HAP-1 (cell line): ENCODE data around the gene HSPB6.
A peak's percentile ranks its signal among the peaks of the same experiment; 100 is the strongest.

Experiments used
- DNase-seq, 2 experiments: peaks; one replicate each; pipeline ENCODE4 v3.0.0-alpha.2; 2016 to 2020; ENCODE audit warnings: low spot score in 2 of 2
- H3K27me3 ChIP-seq: fragments of 250-450 bp; sonication (Bioruptor Pico); 2 replicates; pipeline ENCODE4 v1.5.1; 2020; ENCODE audit warnings: low read depth, mild to moderate bottlenecking, moderate library complexity
- H3K36me3 ChIP-seq: fragments of 250-450 bp; sonication (Bioruptor Pico); replicated peaks from 2 replicates; pipeline ENCODE4 v1.5.1; 2020; ENCODE audit warnings: mild to moderate bottlenecking
- H3K4me1 ChIP-seq: fragments of 250-450 bp; sonication (Bioruptor Pico); 2 replicates; pipeline ENCODE4 v1.5.1; 2020; ENCODE audit warnings: mild to moderate bottlenecking
- H3K4me3 ChIP-seq: fragments of 250-450 bp; sonication (Bioruptor Pico); 2 replicates; pipeline ENCODE4 v1.5.1; 2020; ENCODE audit warnings: mild to moderate bottlenecking, moderate library complexity
- H3K9me3 ChIP-seq: fragments of 250-450 bp; sonication (Bioruptor Pico); 2 replicates; pipeline ENCODE4 v1.5.1; 2020; ENCODE audit warnings: mild to moderate bottlenecking, moderate library complexity
- in situ Hi-C: fragments of 300-500 bp; cut with MboI; formaldehyde crosslinking; loops from 3 replicates; pipeline ENCODE4 v1.14.3; 2020; ENCODE audit warnings: low sequenced_read_pairs, inconsistent platforms, mixed read lengths

Gene HSPB6

GRCh38 chr19:35740423-35741202 lies 16.2 kb downstream of the HSPB6 start:
- peak; percentile 98 to 100 for DNase-seq
- Histone ChIP-seq H3K9me3 (no peaks in the 10 kb centered on the region), H3K4me1 (peaks cover 11% of the 10 kb centered on the region), H3K36me3 (peaks cover 38% of the 10 kb centered on the region), H3K27me3 (no peaks in the 10 kb centered on the region), H3K4me3 (peak overlapping the region; percentile 57)
- in situ Hi-C loops, result no loop called here

GRCh38 chr19:35740108-35740422 lies 16.8 kb downstream of the HSPB6 start:
- no peak for DNase-seq
- no peaks in the 10 kb centered on the region for H3K9me3 ChIP-seq

GRCh38 chr19:35739275-35740107 lies 17.3 kb downstream of the HSPB6 start:
- Histone ChIP-seq H3K4me3 (peak overlapping the region; percentile 57), H3K27me3 (no peaks in the 10 kb centered on the region), H3K9me3 (no peaks in the 10 kb centered on the region), H3K4me1 (peaks cover 11% of the 10 kb centered on the region), H3K36me3 (peaks cover 48% of the 10 kb centered on the region)
- no peak for DNase-seq
- in situ Hi-C loops, result no loop called here

More at GRCh38 chr19:35740108-35740422, 16.8 kb downstream of the HSPB6 start:
- Histone ChIP-seq H3K4me3 (peak overlapping the region; percentile 57), H3K36me3 (peaks cover 43% of the 10 kb centered on the region), H3K27me3 (no peaks in the 10 kb centered on the region), H3K4me1 (peaks cover 11% of the 10 kb centered on the region)
- in situ Hi-C loops, result no loop called here

GRCh38 chr19:35738887-35739229 lies 18.0 kb downstream of the HSPB6 start:
- no peak overlapping the region for H3K4me3 ChIP-seq
- in situ Hi-C loops, result no loop called here
- peaks cover 8% of the 10 kb centered on the region; the same call in 1 of the 2 replicates for H3K4me1 ChIP-seq
- H3K9me3 ChIP-seq, result no peaks in the 10 kb centered on the region
- H3K36me3 ChIP-seq, result peaks cover 54% of the 10 kb centered on the region
- H3K27me3 ChIP-seq, result no peaks in the 10 kb centered on the region
- DNase-seq, result no peak

- no peak overlapping the region for H3K4me3 ChIP-seq
- no peaks in the 10 kb centered on the region for H3K9me3 ChIP-seq
- peaks cover 60% of the 10 kb centered on the region for H3K36me3 ChIP-seq
- no peaks in the 10 kb centered on the region for H3K27me3 ChIP-seq
- in situ Hi-C loops, result no loop called here
- H3K4me1 ChIP-seq, result peaks cover 8% of the 10 kb centered on the region; the same call in 1 of the 2 replicates
- DNase-seq, result no peak
These were observed 18.6 kb downstream of the HSPB6 start for GRCh38 chr19:35738021-35738886.

- Histone ChIP-seq H3K36me3 (peaks cover 68% of the 10 kb centered on the region), H3K27me3 (no peaks in the 10 kb centered on the region), H3K9me3 (no peaks in the 10 kb centered on the region), H3K4me3 (no peak overlapping the region), H3K4me1 (peaks cover 8% of the 10 kb centered on the region; the same call in 1 of the 2 replicates)
- in situ Hi-C loops, result no loop called here
- DNase-seq, result no peak
These were observed 19.6 kb downstream of the HSPB6 start for GRCh38 chr19:35736913-35737886.

- no peak overlapping the region for H3K4me3 ChIP-seq
- no peak for DNase-seq
- H3K27me3 ChIP-seq, result no peaks in the 10 kb centered on the region
- in situ Hi-C loops, result no loop called here
- H3K9me3 ChIP-seq, result no peaks in the 10 kb centered on the region
- peaks cover 4% of the 10 kb centered on the region; the same call in 1 of the 2 replicates for H3K4me1 ChIP-seq
- peaks cover 90% of the 10 kb centered on the region for H3K36me3 ChIP-seq
These were observed 21.9 kb downstream of the HSPB6 start for GRCh38 chr19:35734889-35735288.

GRCh38 chr19:35734273-35734672 lies 22.6 kb downstream of the HSPB6 start:
- Histone ChIP-seq H3K4me3 (no peak overlapping the region), H3K27me3 (no peaks in the 10 kb centered on the region), H3K9me3 (no peaks in the 10 kb centered on the region), H3K4me1 (no peaks in the 10 kb centered on the region), H3K36me3 (peaks cover 95% of the 10 kb centered on the region)
- DNase-seq, result no peak
- in situ Hi-C loops, result no loop called here

- in situ Hi-C loops, result no loop called here
- no peak for DNase-seq
- no peaks in the 10 kb centered on the region for H3K4me1 ChIP-seq
- no peaks in the 10 kb centered on the region for H3K27me3 ChIP-seq
- no peak overlapping the region for H3K4me3 ChIP-seq
- peaks cover 95% of the 10 kb centered on the region for H3K36me3 ChIP-seq
- H3K9me3 ChIP-seq, result no peaks in the 10 kb centered on the region
These were observed 23.4 kb downstream of the HSPB6 start for GRCh38 chr19:35733180-35734125.

GRCh38 chr19:35732540-35733179 lies 24.2 kb downstream of the HSPB6 start:
- H3K36me3 ChIP-seq, result peaks cover 95% of the 10 kb centered on the region

GRCh38 chr19:35731779-35732405 lies 24.9 kb downstream of the HSPB6 start:
- no peak for DNase-seq
- no peak overlapping the region for H3K4me3 ChIP-seq
- peaks cover 95% of the 10 kb centered on the region for H3K36me3 ChIP-seq
- no peaks in the 10 kb centered on the region for H3K9me3 ChIP-seq
- no peaks in the 10 kb centered on the region for H3K27me3 ChIP-seq
- H3K4me1 ChIP-seq, result no peaks in the 10 kb centered on the region
- in situ Hi-C loops, result no loop called here

More at GRCh38 chr19:35732540-35733179, 24.2 kb downstream of the HSPB6 start:
- no peaks in the 10 kb centered on the region for H3K9me3 ChIP-seq
- DNase-seq, result no peak
- in situ Hi-C loops, result no loop called here
- H3K4me1 ChIP-seq, result no peaks in the 10 kb centered on the region
- H3K4me3 ChIP-seq, result no peak overlapping the region
- no peaks in the 10 kb centered on the region for H3K27me3 ChIP-seq
